HG02852 (cell line): ENCODE measurements around the gene LRRFIP1.

Experiments
- ATAC-seq: cut with Tn5 transposase; IDR thresholded peaks from one replicate; pipeline ENCODE4 v1.9.1; 2021; ENCODE audit warnings: mild to moderate bottlenecking, moderate library complexity; ENCODE audit not compliant: unreplicated experiment

Gene LRRFIP1

GRCh38 chr2:237616734-237617586, 10.4 kb upstream of the LRRFIP1 start:
- no peak for ATAC-seq

- no peak for ATAC-seq
These were observed 9.8 kb upstream of the LRRFIP1 start for GRCh38 chr2:237617587-237617982.

DNA sequence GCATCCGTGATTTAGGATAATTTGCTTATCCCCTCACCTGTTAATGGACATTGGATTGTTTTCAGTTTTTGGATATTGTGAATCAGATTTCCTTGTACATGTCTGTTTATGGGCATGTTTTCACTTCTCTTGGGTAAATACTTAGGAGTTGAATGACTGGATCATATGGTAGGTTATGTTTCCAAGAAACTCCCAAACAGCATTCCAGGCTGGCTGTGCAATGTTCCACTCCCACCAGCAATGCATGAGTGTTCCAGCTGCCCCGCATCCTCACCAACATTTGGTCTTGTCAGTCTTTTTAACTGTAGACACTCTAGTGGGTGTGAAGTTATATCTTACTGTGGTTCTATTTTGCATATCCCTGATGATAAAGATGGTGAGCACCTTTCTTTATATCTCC, 8.9 kb upstream of the LRRFIP1 start:
- no peak for ATAC-seq

- no peak for ATAC-seq
These were observed 3.7 kb upstream of the LRRFIP1 start for GRCh38 chr2:237623428-237624403.

DNA sequence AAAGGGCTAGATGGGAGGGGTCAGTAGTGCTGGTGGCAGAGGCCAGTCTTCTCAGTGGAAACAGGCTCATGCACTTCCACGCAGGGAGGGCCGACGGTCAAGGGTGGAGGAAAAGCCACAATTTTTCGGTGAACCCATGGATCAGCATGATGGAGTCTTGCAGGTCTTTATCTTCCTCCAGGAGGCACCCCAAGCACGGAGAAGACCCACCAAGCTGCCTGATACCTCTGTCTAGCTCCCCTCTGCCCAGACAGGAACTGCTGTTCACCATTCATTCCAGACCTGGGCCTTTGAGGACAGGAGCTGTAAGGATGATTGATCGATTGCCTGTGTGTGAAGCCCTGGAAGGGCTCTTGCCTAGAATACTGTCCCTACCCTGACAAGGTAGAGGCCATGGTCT, 2.8 kb upstream of the LRRFIP1 start:
- no peak for ATAC-seq

DNA sequence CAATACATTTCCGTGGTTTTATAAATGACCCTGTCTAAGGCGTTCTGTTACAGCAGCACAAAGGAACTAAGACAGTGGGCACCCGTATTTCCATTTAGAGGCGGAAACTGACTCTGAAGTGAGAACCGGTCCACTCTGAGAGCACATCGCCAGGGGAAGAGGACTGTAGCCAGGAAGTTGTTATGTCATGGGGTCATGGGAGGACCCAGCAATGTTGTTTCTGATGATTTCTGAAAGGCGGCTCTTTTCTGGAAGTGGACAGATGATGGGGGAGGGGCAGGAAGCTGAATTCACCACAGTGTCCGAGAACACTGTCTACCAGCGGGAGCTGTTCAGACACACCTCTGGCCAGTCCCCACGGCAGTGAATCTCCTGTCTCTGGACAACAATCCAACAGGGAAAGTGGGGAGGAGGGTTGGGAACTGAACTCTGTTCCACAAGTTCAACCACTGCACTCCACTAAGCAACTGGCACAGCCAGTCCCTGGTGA, 2.1 kb upstream of the LRRFIP1 start:
- ATAC-seq = no peak

DNA sequence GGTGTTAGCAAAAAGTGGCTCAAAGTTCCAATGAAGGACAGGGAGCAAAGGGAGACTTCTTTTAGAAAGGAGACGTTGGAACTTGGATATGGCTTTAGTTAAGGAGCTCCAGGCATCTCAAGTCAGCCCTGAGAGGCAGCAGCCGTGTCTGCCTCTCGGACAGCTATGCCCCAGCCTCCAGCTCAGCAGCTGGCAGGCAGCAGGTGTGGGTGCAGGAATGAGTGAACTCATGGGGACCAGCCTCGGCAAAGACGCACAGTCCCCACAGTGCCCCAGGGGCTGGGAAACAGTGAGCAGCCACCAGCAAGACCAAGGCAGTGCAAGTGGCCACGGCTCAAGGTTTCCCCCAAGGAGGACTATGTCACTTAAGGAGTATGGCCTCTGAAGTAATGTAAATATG, 1.6 kb upstream of the LRRFIP1 start:
- ATAC-seq = no peak

DNA sequence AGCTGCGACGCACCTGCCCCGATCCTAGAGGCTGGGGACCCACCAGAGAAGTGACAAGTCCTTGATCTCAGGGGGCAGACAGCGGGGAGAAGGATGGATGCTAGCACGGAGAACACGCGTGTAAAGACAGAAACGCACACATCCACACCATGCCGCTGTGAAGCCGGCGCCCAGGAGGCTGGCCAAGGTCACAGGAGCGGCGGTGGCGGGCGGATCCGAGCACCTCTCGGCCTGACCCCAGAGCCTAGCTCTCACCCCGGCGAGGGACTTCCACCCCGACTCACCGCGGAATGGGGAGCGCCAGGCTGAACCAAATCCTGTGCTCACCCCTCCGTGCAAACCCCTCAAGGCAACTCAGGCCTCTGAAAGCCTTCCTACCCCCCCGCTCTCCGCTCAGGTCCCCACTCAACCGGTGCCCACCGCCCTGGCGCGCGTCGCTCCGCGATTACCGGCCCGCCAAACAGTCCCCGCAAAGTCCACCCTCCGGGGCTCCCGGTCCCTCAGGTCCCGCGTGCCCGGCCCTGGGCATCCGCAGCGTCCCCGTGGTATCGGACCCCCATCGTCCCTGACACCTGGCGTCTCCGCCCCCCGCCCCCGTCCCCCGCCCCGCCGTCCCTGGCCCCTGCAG, 460 bp upstream of the LRRFIP1 start:
- ATAC-seq = no peak

- no peak for ATAC-seq
These were observed 1.1 kb downstream of the LRRFIP1 start for GRCh38 chr2:237628247-237629187.

- ATAC-seq = no peak
These were observed 1.8 kb downstream of the LRRFIP1 start for GRCh38 chr2:237629188-237629534.

DNA sequence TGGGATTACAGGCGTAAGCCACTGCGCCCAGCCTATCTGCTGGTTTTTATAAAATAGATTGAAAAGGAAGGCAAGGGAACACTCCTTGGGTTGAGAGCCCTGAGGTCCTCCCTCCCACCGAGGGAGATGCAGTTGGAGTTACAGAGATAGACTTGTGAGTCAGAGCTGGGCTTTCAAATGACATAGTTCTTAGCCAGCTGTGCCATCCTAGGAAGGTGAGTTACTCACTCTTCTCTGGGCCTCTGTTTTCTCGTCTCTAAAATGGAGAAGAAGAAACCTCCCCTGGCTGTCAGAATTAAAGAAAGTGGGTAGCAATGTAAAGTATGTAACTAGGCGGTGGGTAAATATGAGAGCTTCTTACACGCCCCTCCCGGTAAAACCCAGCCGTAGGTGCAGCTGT, 2.4 kb downstream of the LRRFIP1 start:
- no peak for ATAC-seq

GRCh38 chr2:237630216-237631000, 3.0 kb downstream of the LRRFIP1 start:
- no peak for ATAC-seq

- no peak for ATAC-seq
These were observed 3.8 kb downstream of the LRRFIP1 start for GRCh38 chr2:237631007-237631785.

- no peak for ATAC-seq
These were observed 4.6 kb downstream of the LRRFIP1 start for GRCh38 chr2:237631801-237632585.

- ATAC-seq = no peak
These were observed 5.7 kb downstream of the LRRFIP1 start for GRCh38 chr2:237633061-237633561.

- no peak for ATAC-seq
These were observed 9.2 kb downstream of the LRRFIP1 start for GRCh38 chr2:237636578-237636977.

DNA sequence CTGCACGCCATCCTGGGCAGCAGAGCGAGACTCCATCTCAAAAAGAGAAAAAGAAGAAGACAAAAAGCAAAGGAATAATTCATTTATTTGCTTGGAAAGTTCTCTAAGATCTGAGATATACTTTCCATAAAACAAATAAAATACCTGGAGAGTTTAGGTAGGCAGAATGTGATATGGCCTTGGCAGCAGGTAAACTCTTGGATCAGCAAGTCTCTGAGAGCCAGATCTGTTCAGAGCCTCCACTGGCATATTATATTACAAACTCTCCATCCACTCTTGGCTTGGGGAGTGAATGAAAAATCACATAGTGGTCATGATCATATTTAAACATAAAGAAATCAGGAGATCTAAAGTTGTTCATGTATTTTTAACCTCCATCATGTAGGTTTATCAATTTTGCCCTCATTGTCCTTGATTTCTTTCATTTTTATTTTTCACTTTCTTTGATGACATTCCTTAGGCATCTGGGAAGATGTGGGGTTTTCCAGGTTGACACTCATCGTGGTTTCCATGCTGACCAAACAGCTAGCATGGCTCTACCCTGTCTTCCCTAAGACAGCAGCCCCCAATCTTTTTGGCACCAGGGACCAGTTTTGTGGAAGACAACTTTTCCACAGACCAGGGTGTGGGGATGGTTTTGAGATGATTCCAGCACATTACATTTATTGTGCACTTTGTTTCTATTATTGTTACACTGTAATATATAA, 10.2 kb downstream of the LRRFIP1 start:
- no peak for ATAC-seq
